H1 (cell line): ENCODE measurements around the gene SLC22A23. TPM values are rescaled to one million over a fixed set of nuclear protein-coding genes. Genes with fewer than 3 reads are reported as not detected.

Experiments
- CTCF ChIA-PET: fragments of 300-600 bp; sonication (Branson Sonifier 250); formaldehyde crosslinking; loops from one replicate; lab custom pipeline; 2021; ENCODE audit not compliant: partially characterized antibody; lab: Charles Lee
- POLR2A ChIA-PET: fragments of 300-600 bp; sonication (Branson Sonifier 250); formaldehyde crosslinking; loops from one replicate; lab custom pipeline; 2021; ENCODE audit warnings: inconsistent platforms; ENCODE audit not compliant: partially characterized antibody; lab: Charles Lee
- DNase-seq, 2 experiments: peaks; one replicate each; pipeline versions ENCODE4 v3.0.0 to v3.0.0-alpha.2; 2010 to 2022; ENCODE audit warnings: low spot score in 2 of 2, low read depth in 1 of 2, mixed read lengths in 1 of 2
- FAIRE-seq: peaks from 2 replicates; lab custom pipeline; 2011; peaks lifted over from hg19 to GRCh38; lab: Jason Lieb, UNC
- H2AFZ ChIP-seq: 2 replicates; pipeline ENCODE4 v1.8.1; 2012; ENCODE audit warnings: low read length, inconsistent platforms
- H2AK5ac ChIP-seq: 2 replicates; pipeline ENCODE4 v1.6.1; 2013; ENCODE audit warnings: low read depth, low read length
- H2BK120ac ChIP-seq: replicated peaks from 2 replicates; pipeline ENCODE3; 2013; ENCODE audit warnings: low read depth, low read length, inconsistent platforms
- H2BK12ac ChIP-seq: 2 replicates; pipeline ENCODE4 v1.6.1; 2013; ENCODE audit warnings: low read depth, low read length
- H2BK15ac ChIP-seq: 2 replicates; pipeline ENCODE4 v1.6.1; 2013; ENCODE audit warnings: low read length
- H2BK20ac ChIP-seq: 2 replicates; pipeline ENCODE4 v1.6.1; 2013; ENCODE audit warnings: low read length
- H2BK5ac ChIP-seq: 2 replicates; pipeline ENCODE4 v1.6.1; 2013; ENCODE audit warnings: low read depth, low read length
- H3K14ac ChIP-seq: 2 replicates; pipeline ENCODE4 v1.6.1; 2013; ENCODE audit warnings: inconsistent platforms; ENCODE audit not compliant: insufficient read length
- H3K18ac ChIP-seq: 2 replicates; pipeline ENCODE4 v1.6.1; 2013; ENCODE audit warnings: low read length; ENCODE audit errors: extremely low read depth
- H3K23ac ChIP-seq: 2 replicates; pipeline ENCODE4 v1.6.1; 2013; ENCODE audit warnings: inconsistent platforms; ENCODE audit not compliant: insufficient read length
- H3K23me2 ChIP-seq: 2 replicates; pipeline ENCODE4 v1.6.1; 2013; ENCODE audit warnings: low read depth, low read length
- H3K27ac ChIP-seq: 2 replicates; pipeline ENCODE4 v1.6.1; 2011; ENCODE audit warnings: low read depth, low read length, inconsistent platforms
- H3K27me3 ChIP-seq, 4 experiments: replicated peaks in 1 of 4; 1 replicate in 1 of 4; 2 replicates in 3 of 4; pipeline versions ENCODE4 v1.6.1 to v1.8.1; 2011 to 2013; ENCODE audit warnings: low read length in 3 of 4, mild to moderate bottlenecking in 3 of 4, inconsistent platforms in 2 of 4, mixed read lengths in 2 of 4, moderate library complexity in 1 of 4; ENCODE audit not compliant: control insufficient read depth in 3 of 4, insufficient read depth in 3 of 4; ENCODE audit errors: extremely low read depth in 1 of 4
- H3K36me3 ChIP-seq, 4 experiments: 2 replicates each; pipeline versions ENCODE4 v1.6.1 to v1.8.1; 2011 to 2013; ENCODE audit warnings: mild to moderate bottlenecking in 4 of 4, low read length in 3 of 4, moderate library complexity in 2 of 4, control low read depth in 1 of 4, inconsistent platforms in 1 of 4; ENCODE audit not compliant: insufficient read depth in 4 of 4, control insufficient read depth in 2 of 4
- H3K4ac ChIP-seq: replicated peaks from 2 replicates; pipeline ENCODE3; 2013; ENCODE audit warnings: low read length, low read depth, mixed read lengths, inconsistent platforms; ENCODE audit not compliant: insufficient read length
- H3K4me1 ChIP-seq, 4 experiments: replicated peaks in 1 of 4; 1 replicate in 1 of 4; 2 replicates in 3 of 4; pipeline versions ENCODE4 v1.6.1 to v1.8.1; 2011 to 2013; ENCODE audit warnings: low read length in 3 of 4, inconsistent platforms in 2 of 4, mixed read lengths in 1 of 4; ENCODE audit not compliant: insufficient read depth in 4 of 4, control insufficient read depth in 3 of 4
- H3K4me2 ChIP-seq, 2 experiments: 2 replicates each; pipeline versions ENCODE4 v1.6.1 to v1.8.1; 2011 to 2013; ENCODE audit warnings: low read depth in 2 of 2, low read length in 2 of 2, control low read depth in 1 of 2, inconsistent platforms in 1 of 2, mild to moderate bottlenecking in 1 of 2; ENCODE audit not compliant: insufficient read depth in 1 of 2
- H3K4me3 ChIP-seq, 4 experiments: fragments of 200-600, 300-600 bp in 1 of 4; sonication (generic), shearing (Covaris generic), sonication (Bioruptor Twin) in 1 of 4; 2 replicates each; pipeline versions ENCODE4 v1.5.1 to v1.8.1; 2011 to 2016; ENCODE audit warnings: low read length in 4 of 4, low read depth in 3 of 4, control low read depth in 2 of 4, inconsistent platforms in 2 of 4, mild to moderate bottlenecking in 2 of 4, mixed read lengths in 1 of 4, moderate library complexity in 1 of 4; ENCODE audit not compliant: insufficient read depth in 2 of 4; ENCODE audit errors: extremely low read depth in 1 of 4
- H3K56ac ChIP-seq: replicated peaks from 2 replicates; pipeline ENCODE3; 2013; ENCODE audit warnings: low read depth, mild to moderate bottlenecking, mixed read lengths, low read length, inconsistent platforms; ENCODE audit not compliant: insufficient read length
- H3K79me1 ChIP-seq: 2 replicates; pipeline ENCODE4 v1.6.1; 2013; ENCODE audit warnings: low read depth, low read length, control low read depth
- H3K79me2 ChIP-seq, 2 experiments: 2 replicates each; pipeline versions ENCODE4 v1.6.1 to v1.8.1; 2012 to 2013; ENCODE audit warnings: low read length in 2 of 2, mild to moderate bottlenecking in 2 of 2, inconsistent platforms in 1 of 2; ENCODE audit not compliant: insufficient read depth in 2 of 2, control insufficient read depth in 1 of 2
- H3K9ac ChIP-seq, 4 experiments: replicated peaks in 1 of 4; 1 replicate in 1 of 4; 2 replicates in 3 of 4; pipeline versions ENCODE4 v1.6.1 to v1.8.1; 2011 to 2013; ENCODE audit warnings: low read depth in 3 of 4, low read length in 3 of 4, control low read depth in 2 of 4, mild to moderate bottlenecking in 2 of 4, moderate library complexity in 2 of 4, inconsistent platforms in 1 of 4; ENCODE audit errors: extremely low read depth in 1 of 4
- H3K9me3 ChIP-seq, 2 experiments: 2 replicates each; pipeline versions ENCODE4 v1.6.1 to v1.8.1; 2012 to 2013; ENCODE audit warnings: mild to moderate bottlenecking in 2 of 2, moderate library complexity in 2 of 2, control low read depth in 1 of 2, inconsistent platforms in 1 of 2, low read depth in 1 of 2, low read length in 1 of 2, mixed read lengths in 1 of 2; ENCODE audit not compliant: insufficient read depth in 2 of 2
- H4K20me1 ChIP-seq, 2 experiments: replicated peaks in 1 of 2; 2 replicates each; pipeline versions ENCODE3 to v1.8.1; 2011 to 2013; ENCODE audit warnings: inconsistent platforms in 2 of 2, low read length in 2 of 2, mild to moderate bottlenecking in 1 of 2; ENCODE audit not compliant: insufficient read depth in 2 of 2, control insufficient read depth in 1 of 2
- H4K5ac ChIP-seq: 2 replicates; pipeline ENCODE4 v1.6.1; 2013; ENCODE audit warnings: low read length, low read depth, mixed read lengths, inconsistent platforms; ENCODE audit not compliant: insufficient read length
- H4K8ac ChIP-seq: 2 replicates; pipeline ENCODE4 v1.8.0; 2013; ENCODE audit warnings: mild to moderate bottlenecking, moderate library complexity, low read length, inconsistent platforms; ENCODE audit not compliant: insufficient read depth; ENCODE audit errors: extremely low read depth
- H4K91ac ChIP-seq: replicated peaks from 2 replicates; pipeline ENCODE3; 2013; ENCODE audit warnings: low read length, mixed read lengths, inconsistent platforms; ENCODE audit not compliant: insufficient read length
- MAFK ChIP-seq: IDR thresholded peaks from 2 replicates; pipeline ENCODE4 v1.6.1; 2012; ENCODE audit warnings: low read depth, mild to moderate bottlenecking, improper control_type of control experiment, low read length
- NANOG ChIP-seq: IDR thresholded peaks from 2 replicates; pipeline ENCODE4 v1.6.1; 2011; ENCODE audit warnings: low read length, low read depth, mild to moderate bottlenecking, inconsistent platforms; ENCODE audit not compliant: insufficient read depth, poor library complexity, severe bottlenecking
- WGBS, 2 experiments: shearing (Covaris generic) in 1 of 2; methylation state at CpG; one replicate each; pipeline versions ENCODE4 v1.1.6 to v1.1.7; 2013 to 2015; ENCODE audit warnings: low lambda C conversion rate in 2 of 2, mixed read lengths in 2 of 2, inconsistent platforms in 1 of 2, low coverage in 1 of 2, missing lambda C conversion rate in 1 of 2; ENCODE audit not compliant: insufficient replicate concordance in 2 of 2, insufficient coverage in 1 of 2, insufficient read length in 1 of 2; ENCODE audit errors: extremely low coverage in 1 of 2, missing lambda C conversion rate in 1 of 2; 5-methylcytosine and 5-hydroxymethylcytosine counted together
- polyA plus RNA-seq, 7 experiments: library from polyadenylated mRNA; depleted of rRNA in 3 of 7; stranded (reverse) in 5 of 7; unstranded in 2 of 7; fragments of >200 nt in 5 of 7; fragments of 200-250 nt in 2 of 7; gene quantifications; 1 replicate in 5 of 7; 2 replicates in 1 of 7; 4 replicates in 1 of 7; pipeline versions ENCODE4 v1.2.1 to v1.2.3, GENCODE V29; 2011 to 2013; ENCODE audit warnings: missing spikeins in 2 of 7, mixed read lengths in 2 of 7
- total RNA-seq: library from RNA; stranded (reverse); fragmentation: NEBNext Ultra II Directional; extraction: Animal tissue kit (Norgen Biotek cat#: 25700); gene quantifications from 2 replicates; pipeline ENCODE4 v1.2.1, GENCODE V29; 2021

Gene SLC22A23
- total and polyA plus RNA-seq, 2 of the 8 experiments (the other 6 are each of a cell fraction or from before 2014, with no cell fraction given), result 9.9 to 38.4 TPM

- Histone ChIP-seq H3K18ac (no peak overlapping the region), H3K4ac (no peak overlapping the region), H2BK15ac (no peak overlapping the region), H3K79me1 (0 out of 2 replicates have a peak, but pooled peaks cover 2% of the 10 kb centered on the region), H2BK5ac (peak overlapping the region; percentile 56; the same call in 1 of the 2 replicates), H2BK12ac (0 out of 2 replicates have a peak overlapping the region, but pooled peaks have one; percentile 68), H4K91ac (no peak overlapping the region), H3K23me2 (peaks cover 22% of the 10 kb centered on the region), H3K27ac (no peak overlapping the region), H3K79me2 (peaks cover 0 to 20% of the 10 kb centered on the region in 2 experiments; a peak in 3 of 4 replicates), H3K56ac (no peak overlapping the region), H2BK120ac (peak overlapping the region; percentile 24), H3K27me3 (peaks cover 2 to 25% (median 13%) of the 10 kb centered on the region in 4 experiments; a peak in 6 of 7 replicates), H4K8ac (no peak overlapping the region), H3K36me3 (no peaks in the 10 kb centered on the region), H3K9ac (no peak overlapping the region), H3K14ac (no peak overlapping the region), H3K4me3 (peak overlapping the region in 3 of 4 experiments; percentile 7 to 72 (median 15); a peak in 3 of 8 replicates), H2AFZ (no peak overlapping the region)
- CTCF ChIA-PET, result interaction anchor here (0.7 to 1.8 kb wide), 9 partner anchors 8 to 1356 kb away, joined by 3 to 6 read pairs (median 3); no protein-coding TSS in a partner anchor
- no peak for FAIRE-seq
- POLR2A ChIA-PET, result interaction anchor here (1.0 to 1.8 kb wide), 4 partner anchors 8 to 133 kb away, joined by 3 to 8 read pairs (median 3); no protein-coding TSS in a partner anchor
- 33% methylated on average over 6 of the region's 6 CpGs; no CpG with 5 or more reads in 1 of the 2 experiments for WGBS, 2 experiments
- TF ChIP-seq MAFK, result no peak
- TF ChIP-seq NANOG, result peak; percentile 49
- TF ChIP-seq, all 59 proteins: peak for 1
- H2AK5ac ChIP-seq, result no peak overlapping the region
- no peak overlapping the region; the same call in 1 of the 2 replicates for H2BK20ac ChIP-seq
- H3K23ac ChIP-seq, result no peak overlapping the region
- peaks cover 7 to 25% (median 19%) of the 10 kb centered on the region in 4 experiments for H3K4me1 ChIP-seq
- H4K5ac ChIP-seq, result no peak overlapping the region
- H3K4me2 ChIP-seq, result peak overlapping the region; percentile 89 to 98
- H3K9me3 ChIP-seq, result no peaks in the 10 kb centered on the region
- DNase-seq, result peak in 1 of 2 experiments; percentile 31
- H4K20me1 ChIP-seq, result peaks cover 14 to 15% of the 10 kb centered on the region in 2 experiments
Observed at GRCh38 chr6:3458706-3459421, 2.0 kb upstream of the SLC22A23 start.
